Mononuclear cell (primary cell): ENCODE measurements around the gene THADA. TPM values are rescaled to one million over a fixed set of nuclear protein-coding genes. Genes with fewer than 3 reads are reported as not detected.
"Not testable (repeated sequence)": the region's sequence is repeated elsewhere in the genome, so short reads cannot be mapped to it uniquely, and the experiment has no call there.

ENCODE experiments used
- H3K27me3 ChIP-seq: 2 replicates; pipeline ENCODE4 v1.6.0; 2011; ENCODE audit warnings: low read length, control low read depth; ENCODE audit not compliant: insufficient read depth
- H3K4me1 ChIP-seq: 2 replicates; pipeline ENCODE4 v1.5.1; 2011; ENCODE audit warnings: mild to moderate bottlenecking, low read length, control low read depth; ENCODE audit not compliant: insufficient read depth
- H3K4me3 ChIP-seq: 2 replicates; pipeline ENCODE4 v1.5.1; 2011; ENCODE audit warnings: mild to moderate bottlenecking, low read length, moderate library complexity
- H3K9me3 ChIP-seq: 2 replicates; pipeline ENCODE4 v1.5.1; 2011; ENCODE audit warnings: low read depth, mild to moderate bottlenecking, control low read depth, low read length
- total RNA-seq: library from RNA; depleted of rRNA; stranded (reverse); fragments of >200 nt; gene quantifications from one replicate; pipeline ENCODE4 v1.2.3, GENCODE V29; 2012

THADA gene
- total RNA-seq, 1 donor = 25.5 TPM

- Histone ChIP-seq H3K4me3 (no peak overlapping the region), H3K4me1 (peaks cover 58% of the 10 kb centered on the region), H3K9me3 (no peaks in the 10 kb centered on the region), H3K27me3 (no peaks in the 10 kb centered on the region)
These were observed 403.8 kb downstream of the THADA start for GRCh38 chr2:43191947-43192516.

GRCh38 chr2:43190311-43191052, 405.4 kb downstream of the THADA start:
- no peak overlapping the region for H3K4me3 ChIP-seq
- no peaks in the 10 kb centered on the region for H3K27me3 ChIP-seq
- H3K4me1 ChIP-seq = peaks cover 50% of the 10 kb centered on the region
- H3K9me3 ChIP-seq = no peaks in the 10 kb centered on the region

GRCh38 chr2:43189861-43190260, 406.0 kb downstream of the THADA start:
- H3K9me3 ChIP-seq, H3K4me3 ChIP-seq, H3K27me3 ChIP-seq: not testable (repeated sequence)
- H3K4me1 ChIP-seq = peaks cover 50% of the 10 kb centered on the region

GRCh38 chr2:43188561-43189386, 407.1 kb downstream of the THADA start:
- Histone ChIP-seq H3K27me3 (no peaks in the 10 kb centered on the region), H3K4me1 (peaks cover 43% of the 10 kb centered on the region), H3K4me3 (no peak overlapping the region), H3K9me3 (no peaks in the 10 kb centered on the region)

- Histone ChIP-seq H3K4me1 (peaks cover 23% of the 10 kb centered on the region), H3K4me3 (no peak overlapping the region), H3K27me3 (no peaks in the 10 kb centered on the region), H3K9me3 (no peaks in the 10 kb centered on the region)
These were observed 409.0 kb downstream of the THADA start for GRCh38 chr2:43186679-43187374.

GRCh38 chr2:43186321-43186678, 409.5 kb downstream of the THADA start:
- no peaks in the 10 kb centered on the region for H3K9me3 ChIP-seq
- peaks cover 20% of the 10 kb centered on the region for H3K4me1 ChIP-seq
- H3K4me3 ChIP-seq = no peak overlapping the region
- no peaks in the 10 kb centered on the region for H3K27me3 ChIP-seq

- Histone ChIP-seq H3K4me1 (peaks cover 23% of the 10 kb centered on the region), H3K4me3 (no peak overlapping the region), H3K27me3 (no peaks in the 10 kb centered on the region), H3K9me3 (no peaks in the 10 kb centered on the region)
These were observed 410.7 kb downstream of the THADA start for GRCh38 chr2:43185146-43185545.

GRCh38 chr2:43184339-43184895, 411.4 kb downstream of the THADA start:
- Histone ChIP-seq H3K4me1 (peaks cover 29% of the 10 kb centered on the region), H3K27me3 (no peaks in the 10 kb centered on the region), H3K9me3 (no peaks in the 10 kb centered on the region), H3K4me3 (no peak overlapping the region)

- Histone ChIP-seq H3K9me3 (no peaks in the 10 kb centered on the region), H3K4me1 (peaks cover 36% of the 10 kb centered on the region), H3K4me3 (no peak overlapping the region), H3K27me3 (no peaks in the 10 kb centered on the region)
These were observed 412.1 kb downstream of the THADA start for GRCh38 chr2:43183743-43184142.

GRCh38 chr2:43180897-43181296, 414.9 kb downstream of the THADA start:
- Histone ChIP-seq H3K9me3 (no peaks in the 10 kb centered on the region), H3K4me3 (no peak overlapping the region), H3K27me3 (no peaks in the 10 kb centered on the region), H3K4me1 (peaks cover 60% of the 10 kb centered on the region)

Other genes with a start within 250 kb of the THADA start
- gene PLEKHH2, start 41.2 kb upstream of the THADA start, total RNA-seq = 2.3 TPM
- gene C1GALT1C1L, start 80.4 kb upstream of the THADA start, total RNA-seq = not detected
- gene DYNC2LI1, start 178.0 kb upstream of the THADA start, total RNA-seq = 3.5 TPM
- gene ABCG5, start 242.8 kb upstream of the THADA start, total RNA-seq = not detected
- gene ABCG8, start 242.9 kb upstream of the THADA start, total RNA-seq = not detected